Endothelial cell of umbilical vein (primary cell): ENCODE data around the gene DERA. TPM values are rescaled to one million over a fixed set of nuclear protein-coding genes. Genes with fewer than 3 reads are reported as not detected.

Experiments
- BruUV-seq: library from RNA; stranded (reverse); fragments of 400-500 nt; replicated peaks from 2 replicates; lab custom pipeline; 2021; lab: Mats Ljungman, UMichigan
- CTCF ChIA-PET: fragments of 300-600, 350-600 bp; sonication (Branson Sonifier 250); formaldehyde crosslinking; loops from one replicate; lab custom pipeline; 2021; ENCODE audit warnings: antibody characterized with exemption, inconsistent platforms; lab: Charles Lee
- POLR2A ChIA-PET: fragments of 300-600, 350-600 bp; sonication (Branson Sonifier 250); formaldehyde crosslinking; loops from one replicate; lab custom pipeline; 2021; ENCODE audit warnings: antibody characterized with exemption, inconsistent platforms; lab: Charles Lee
- DNase-seq: peaks from one replicate; pipeline ENCODE4 v3.0.0-alpha.2; 2011; ENCODE audit warnings: low read depth, low spot score
- FAIRE-seq: peaks from 2 replicates; lab custom pipeline; 2011; peaks lifted over from hg19 to GRCh38; lab: Jason Lieb, UNC
- H2AFZ ChIP-seq: 2 replicates; pipeline ENCODE4 v1.6.0; 2012; ENCODE audit warnings: low read depth, low read length, control low read depth, inconsistent platforms
- H3K27ac ChIP-seq: 2 replicates; pipeline ENCODE4 v1.5.1; 2011; ENCODE audit warnings: low read depth, mild to moderate bottlenecking, control low read depth, low read length, moderate library complexity; ENCODE audit not compliant: insufficient read depth
- H3K27me3 ChIP-seq, 2 experiments: 2 replicates each; pipeline versions ENCODE4 v1.6.0 to v1.6.1; 2011; ENCODE audit warnings: low read length in 2 of 2, mixed read lengths in 1 of 2; ENCODE audit not compliant: control insufficient read depth in 2 of 2, insufficient read depth in 2 of 2
- H3K36me3 ChIP-seq, 2 experiments: 2 replicates in 1 of 2; 3 replicates in 1 of 2; pipeline ENCODE4 v1.5.1; 2011; ENCODE audit warnings: low read length in 2 of 2, mild to moderate bottlenecking in 1 of 2, moderate library complexity in 1 of 2; ENCODE audit not compliant: control insufficient read depth in 2 of 2, insufficient read depth in 2 of 2; ENCODE audit errors: extremely low read depth in 1 of 2
- H3K4me1 ChIP-seq: 3 replicates; pipeline ENCODE4 v1.5.1; 2011; ENCODE audit warnings: mild to moderate bottlenecking, low read length; ENCODE audit not compliant: control insufficient read depth, insufficient read depth; ENCODE audit errors: extremely low read depth
- H3K4me2 ChIP-seq: 2 replicates; pipeline ENCODE4 v1.6.1; 2011; ENCODE audit warnings: low read length, control low read depth, mixed read lengths; ENCODE audit not compliant: insufficient read depth
- H3K4me3 ChIP-seq, 3 experiments: fragments of 200-600 bp in 1 of 3; sonication (generic), shearing (Covaris generic) in 1 of 3; replicated peaks in 1 of 3; 2 replicates each; pipeline ENCODE4 v1.5.1; 2011 to 2016; ENCODE audit warnings: control low read depth in 3 of 3, low read length in 3 of 3, mild to moderate bottlenecking in 2 of 3, inconsistent platforms in 1 of 3, low read depth in 1 of 3, moderate library complexity in 1 of 3; ENCODE audit not compliant: insufficient read depth in 1 of 3
- H3K79me2 ChIP-seq: 2 replicates; pipeline ENCODE4 v1.6.0; 2012; ENCODE audit warnings: low read length, inconsistent platforms; ENCODE audit not compliant: control insufficient read depth, insufficient read depth
- H3K9ac ChIP-seq: replicated peaks from 2 replicates; pipeline ENCODE3; 2011; ENCODE audit warnings: low read length, control low read depth; ENCODE audit not compliant: insufficient read depth; ENCODE audit errors: extremely low read depth
- H3K9me1 ChIP-seq: replicated peaks from 3 replicates; pipeline ENCODE4 v1.6.0; 2011; ENCODE audit warnings: mild to moderate bottlenecking, low read length; ENCODE audit not compliant: control insufficient read depth, insufficient read depth; ENCODE audit errors: extremely low read depth
- H3K9me3 ChIP-seq: replicated peaks from 2 replicates; pipeline ENCODE4 v1.5.1; 2012; ENCODE audit warnings: low read length, inconsistent platforms; ENCODE audit not compliant: control insufficient read depth, insufficient read depth
- H4K20me1 ChIP-seq: replicated peaks from 2 replicates; pipeline ENCODE3; 2011; ENCODE audit warnings: mild to moderate bottlenecking, low read length; ENCODE audit not compliant: control insufficient read depth, insufficient read depth; ENCODE audit errors: extremely low read depth
- EZH2 ChIP-seq: IDR thresholded peaks from 2 replicates; pipeline ENCODE4 v1.6.1; 2012; ENCODE audit warnings: borderline replicate concordance, low read depth, mild to moderate bottlenecking, moderate library complexity, low read length, inconsistent platforms; ENCODE audit not compliant: severe bottlenecking
- FOS ChIP-seq: IDR thresholded peaks from 2 replicates; pipeline ENCODE4 v1.6.1; 2011; ENCODE audit warnings: mild to moderate bottlenecking, low read length, moderate library complexity, borderline replicate concordance; ENCODE audit not compliant: insufficient read depth
- GATA2 ChIP-seq: IDR thresholded peaks from 2 replicates; pipeline ENCODE4 v1.7.0; 2011; ENCODE audit warnings: low read depth, mild to moderate bottlenecking, moderate library complexity, mixed read lengths, low read length; ENCODE audit not compliant: insufficient read length, insufficient read depth
- JUN ChIP-seq: IDR thresholded peaks from 2 replicates; pipeline ENCODE4 v1.6.1; 2011; ENCODE audit warnings: borderline replicate concordance, low read depth; ENCODE audit not compliant: insufficient read length, insufficient read depth
- MYC ChIP-seq: IDR thresholded peaks from one replicate; pipeline ENCODE4 v1.6.1; 2011; ENCODE audit warnings: mild to moderate bottlenecking, low read depth, low read length
- POLR2A ChIP-seq: IDR thresholded peaks from 2 replicates; pipeline ENCODE4 v1.6.1; 2012; ENCODE audit warnings: low read depth, mild to moderate bottlenecking, control low read depth, low read length
- POLR2AphosphoS5 ChIP-seq: IDR thresholded peaks from 2 replicates; pipeline ENCODE4 v1.6.1; 2012; ENCODE audit warnings: low read depth, mild to moderate bottlenecking, control low read depth, low read length, moderate library complexity; ENCODE audit not compliant: insufficient read depth
- dilution Hi-C: fragments of 300-500 bp; cut with MboI; formaldehyde crosslinking; loops from one replicate; pipeline ENCODE4 v1.15.0; 2019; ENCODE audit warnings: low sequenced_read_pairs; ENCODE audit not compliant: extremely low pct_ligation_motif_present
- intact Hi-C: fragments of 100-400 bp; cut with micrococcal nuclease; formaldehyde crosslinking; loops from one replicate; pipeline ENCODE4 v1.10.0; 2022
- polyA plus RNA-seq, 4 experiments: library from polyadenylated mRNA; depleted of rRNA in 3 of 4; stranded (reverse) in 3 of 4; unstranded in 1 of 4; fragments of >200 nt; gene quantifications; 2 replicates each; pipeline versions ENCODE4 v1.2.1 to v1.2.3, GENCODE V29; 2011 to 2012; ENCODE audit warnings: missing spikeins in 1 of 4
- total RNA-seq: library from RNA; stranded (reverse); gene quantifications from 2 replicates; pipeline ENCODE4 v1.2.3, GENCODE V29; 2021
- TF ChIP-seq, protein P1 (sequence below): IDR thresholded peaks from 2 replicates; pipeline ENCODE4 v1.6.1; 2011; ENCODE audit not compliant: insufficient read depth, insufficient read length
- TF ChIP-seq, protein P2 (sequence below), 2 donors: IDR thresholded peaks; 1 replicate in 1 of 2; 2 replicates in 1 of 2; pipeline ENCODE4 v1.5.1; 2011; ENCODE audit warnings: low read length in 2 of 2, mild to moderate bottlenecking in 2 of 2, moderate library complexity in 2 of 2, control low read depth in 1 of 2, inconsistent platforms in 1 of 2, low read depth in 1 of 2; ENCODE audit not compliant: insufficient read depth in 1 of 2; ENCODE audit errors: extremely low read depth in 1 of 2

Gene DERA
- total and polyA plus RNA-seq, 2 donors (not counting 3 experiments of a cell fraction or from before 2014, with no cell fraction given) = 19.8 to 41.5 TPM

DNA sequence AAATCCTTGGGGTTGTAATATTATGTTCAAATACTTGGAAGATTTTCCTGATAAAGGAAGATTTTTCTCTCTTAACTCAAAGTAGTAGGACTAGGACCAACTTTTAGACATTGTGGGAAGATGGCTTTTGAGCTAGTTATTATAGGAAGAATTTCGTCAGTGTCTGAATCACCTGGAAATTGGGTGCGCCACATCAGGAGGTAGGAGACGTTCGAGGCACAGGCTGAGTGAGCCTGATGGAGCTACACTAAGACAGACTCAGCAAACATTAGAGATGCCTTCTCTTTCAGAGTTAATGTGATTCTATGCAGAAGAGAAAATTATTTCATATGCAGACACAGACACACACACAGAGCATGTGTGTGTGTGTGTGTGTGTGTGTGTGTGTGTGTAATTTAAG lies 84.7 kb downstream of the DERA start:
- no peak overlapping the region for H3K9ac ChIP-seq
- POLR2A ChIA-PET = no interaction called here

More for the DNA sequence above, 84.7 kb downstream of the DERA start:
- H3K36me3 ChIP-seq = no peaks in the 10 kb centered on the region
- no peak overlapping the region for H2AFZ ChIP-seq
- dilution Hi-C loops = no loop called here
- no peaks in the 10 kb centered on the region for H3K9me1 ChIP-seq
- CTCF ChIA-PET = interaction anchor here (1.0 to 1.3 kb wide), 3 partner anchors 13 to 365 kb away, joined by 3 to 5 read pairs (median 3); no protein-coding TSS in a partner anchor
- no peak overlapping the region for H3K4me2 ChIP-seq
- no peaks in the 10 kb centered on the region for H3K4me1 ChIP-seq
- no peaks in the 10 kb centered on the region for H3K27me3 ChIP-seq
- H3K27ac ChIP-seq = no peak overlapping the region
- BruUV-seq = no TSS peak
- H4K20me1 ChIP-seq = no peaks in the 10 kb centered on the region
- intact Hi-C loops = no loop called here
- H3K4me3 ChIP-seq = no peak overlapping the region
- FAIRE-seq (no peak), DNase-seq (no peak)
- TF ChIP-seq, protein P1, sequence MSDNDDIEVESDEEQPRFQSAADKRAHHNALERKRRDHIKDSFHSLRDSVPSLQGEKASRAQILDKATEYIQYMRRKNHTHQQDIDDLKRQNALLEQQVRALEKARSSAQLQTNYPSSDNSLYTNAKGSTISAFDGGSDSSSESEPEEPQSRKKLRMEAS = no peak
- no peak for TF ChIP-seq EZH2
- no peak for TF ChIP-seq FOS
- no peak for TF ChIP-seq GATA2
- no peak for TF ChIP-seq JUN
- TF ChIP-seq MYC = no peak
- TF ChIP-seq POLR2A = no peak
- TF ChIP-seq, protein P2, sequence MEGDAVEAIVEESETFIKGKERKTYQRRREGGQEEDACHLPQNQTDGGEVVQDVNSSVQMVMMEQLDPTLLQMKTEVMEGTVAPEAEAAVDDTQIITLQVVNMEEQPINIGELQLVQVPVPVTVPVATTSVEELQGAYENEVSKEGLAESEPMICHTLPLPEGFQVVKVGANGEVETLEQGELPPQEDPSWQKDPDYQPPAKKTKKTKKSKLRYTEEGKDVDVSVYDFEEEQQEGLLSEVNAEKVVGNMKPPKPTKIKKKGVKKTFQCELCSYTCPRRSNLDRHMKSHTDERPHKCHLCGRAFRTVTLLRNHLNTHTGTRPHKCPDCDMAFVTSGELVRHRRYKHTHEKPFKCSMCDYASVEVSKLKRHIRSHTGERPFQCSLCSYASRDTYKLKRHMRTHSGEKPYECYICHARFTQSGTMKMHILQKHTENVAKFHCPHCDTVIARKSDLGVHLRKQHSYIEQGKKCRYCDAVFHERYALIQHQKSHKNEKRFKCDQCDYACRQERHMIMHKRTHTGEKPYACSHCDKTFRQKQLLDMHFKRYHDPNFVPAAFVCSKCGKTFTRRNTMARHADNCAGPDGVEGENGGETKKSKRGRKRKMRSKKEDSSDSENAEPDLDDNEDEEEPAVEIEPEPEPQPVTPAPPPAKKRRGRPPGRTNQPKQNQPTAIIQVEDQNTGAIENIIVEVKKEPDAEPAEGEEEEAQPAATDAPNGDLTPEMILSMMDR (IDR thresholded peaks at IDR 0.05; ENCODE audit: extremely low read depth in 1 of 2, insufficient read depth in 1 of 2, low read depth in 1 of 2, low read length in 2 of 2) = no peak
- no peak for TF ChIP-seq POLR2AphosphoS5
- H3K79me2 ChIP-seq = no peaks in the 10 kb centered on the region
- no peaks in the 10 kb centered on the region for H3K9me3 ChIP-seq
